ENCODE data around the gene MYH3. TPM values are rescaled to one million over a fixed set of nuclear protein-coding genes. Genes with fewer than 3 reads are reported as not detected.

Gene MYH3
- total RNA-seq, 2 donors from 2014 or later, result 1.6 to 4.0 TPM

- WGBS, 2 donors, result 78 to 89% methylated on average over 6 of the region's 6 CpGs
- Histone ChIP-seq H3K4me3 (no peak overlapping the region), H3K27ac (no peak overlapping the region), H3K27me3 (no peaks in the 10 kb centered on the region), H3K9me3 (no peaks in the 10 kb centered on the region), H3K4me1 (no peaks in the 10 kb centered on the region), H3K36me3 (replicated peaks in 1 of 2; ENCODE audit: insufficient read depth in 1 of 2, low read depth in 2 of 2) (no peaks in the 10 kb centered on the region)
- ATAC-seq (no peak), DNase-seq (no peak)
- intact Hi-C loops (cut with DNase I), result no loop called here
- TF ChIP-seq CTCF (IDR thresholded peaks at IDR 0.05) (no peak), POLR2A (IDR thresholded peaks at IDR 0.05) (no peak)
These were observed 6.1 kb upstream of the MYH3 start for GRCh38 chr17:10663231-10663630.

- Histone ChIP-seq H3K9me3 (no peaks in the 10 kb centered on the region), H3K4me1 (no peaks in the 10 kb centered on the region), H3K27ac (no peak overlapping the region), H3K4me3 (no peak overlapping the region), H3K27me3 (no peaks in the 10 kb centered on the region), H3K36me3 (replicated peaks in 1 of 2; ENCODE audit: insufficient read depth in 1 of 2, low read depth in 2 of 2) (no peaks in the 10 kb centered on the region)
- intact Hi-C loops (cut with DNase I), result no loop called here
- DNase-seq, result no peak
- no peak for ATAC-seq
- 90 to 93% methylated on average over 10 of the region's 10 CpGs for WGBS, 2 donors
- TF ChIP-seq CTCF (IDR thresholded peaks at IDR 0.05) (no peak), POLR2A (IDR thresholded peaks at IDR 0.05) (no peak)
These were observed 4.3 kb upstream of the MYH3 start for GRCh38 chr17:10661437-10661836.

GRCh38 chr17:10657879-10658278, 770 bp upstream of the MYH3 start:
- WGBS, 2 donors, result 69 to 80% methylated on average over 10 of the region's 10 CpGs
- ATAC-seq, result no peak
- Histone ChIP-seq H3K27ac (no peak overlapping the region), H3K36me3 (replicated peaks in 1 of 2; ENCODE audit: insufficient read depth in 1 of 2, low read depth in 2 of 2) (no peaks in the 10 kb centered on the region), H3K4me3 (no peak overlapping the region), H3K27me3 (no peaks in the 10 kb centered on the region), H3K4me1 (no peaks in the 10 kb centered on the region), H3K9me3 (no peaks in the 10 kb centered on the region)
- TF ChIP-seq POLR2A (IDR thresholded peaks at IDR 0.05) (no peak), CTCF (IDR thresholded peaks at IDR 0.05) (no peak)
- intact Hi-C loops (cut with DNase I), result no loop called here
- no peak for DNase-seq

- intact Hi-C loops (cut with DNase I), result no loop called here
These were observed 3.1 kb downstream of the MYH3 start for GRCh38 chr17:10653987-10654386.

More at GRCh38 chr17:10653987-10654386, 3.1 kb downstream of the MYH3 start:
- no peak for TF ChIP-seq CTCF (IDR thresholded peaks at IDR 0.05)
- no peak for TF ChIP-seq POLR2A (IDR thresholded peaks at IDR 0.05)
- no peaks in the 10 kb centered on the region for H3K27me3 ChIP-seq
- H3K9me3 ChIP-seq, result no peaks in the 10 kb centered on the region
- no peak overlapping the region for H3K4me3 ChIP-seq
- DNase-seq, result no peak
- WGBS, 2 donors, result 74 to 81% methylated on average over 5 of the region's 5 CpGs
- no peaks in the 10 kb centered on the region for H3K4me1 ChIP-seq
- ATAC-seq, result no peak
- no peak overlapping the region for H3K27ac ChIP-seq
- H3K36me3 ChIP-seq (replicated peaks in 1 of 2; ENCODE audit: insufficient read depth in 1 of 2, low read depth in 2 of 2), result no peaks in the 10 kb centered on the region

All from body of pancreas (tissue), 4 donors.